ENCODE measurements around the gene BMPR1B. TPM values are rescaled to one million over a fixed set of nuclear protein-coding genes. Genes with fewer than 3 reads are reported as not detected.
A peak's percentile ranks its signal among the peaks of the same experiment; 100 is the strongest.
"Not testable (repeated sequence)": the region's sequence is repeated elsewhere in the genome, so short reads cannot be mapped to it uniquely, and the experiment has no call there.

BMPR1B gene
- total RNA-seq, 1 experiment from 2014 or later, result 0.35 TPM

GRCh38 chr4:95129821-95130311 is 372.1 kb downstream of the BMPR1B start:
- Histone ChIP-seq H4K20me1 (ENCODE audit: control insufficient read depth, insufficient read depth, insufficient read length) (no peaks in the 10 kb centered on the region), H3K4me1 (ENCODE audit: insufficient read depth, low read length) (no peaks in the 10 kb centered on the region), H4K8ac (replicated peaks; ENCODE audit: insufficient read length, low read depth, low read length) (no peak overlapping the region), H4K91ac (ENCODE audit: insufficient read length, low read depth, low read length) (no peak overlapping the region), H3K9ac (ENCODE audit: extremely low read depth, insufficient read length, low read length) (no peak overlapping the region), H2BK120ac (ENCODE audit: low read depth, low read length, poor library complexity, severe bottlenecking) (no peak overlapping the region), H3T11ph (ENCODE audit: low read length) (no peak overlapping the region), H3K18ac (ENCODE audit: insufficient read length, low read depth, low read length) (no peak overlapping the region), H3K23me2 (ENCODE audit: insufficient read length, low read depth, low read length, poor library complexity, severe bottlenecking) (no peaks in the 10 kb centered on the region), H2AFZ (ENCODE audit: low read length) (no peak overlapping the region), H2BK20ac (ENCODE audit: low read depth, low read length, poor library complexity, severe bottlenecking) (no peak overlapping the region), H3K27ac (ENCODE audit: insufficient read length, low read depth, low read length) (no peak overlapping the region), H4K5ac (ENCODE audit: insufficient read length, low read depth, low read length) (no peak overlapping the region), H2AK5ac (ENCODE audit: insufficient read length, low read length) (no peak overlapping the region), H3K56ac (ENCODE audit: insufficient read length, low read depth, low read length) (no peak overlapping the region), H3K14ac (ENCODE audit: insufficient read depth, low read length) (no peak overlapping the region), H2BK5ac (ENCODE audit: insufficient read length, low read length) (no peak overlapping the region), H2BK15ac (ENCODE audit: low read depth, low read length) (no peak overlapping the region), H3K79me1 (ENCODE audit: insufficient read depth, low read depth, low read length, poor library complexity, severe bottlenecking) (no peaks in the 10 kb centered on the region), H3K79me2 (ENCODE audit: insufficient read depth, low read length) (no peaks in the 10 kb centered on the region), H3K23ac (ENCODE audit: insufficient read length, low read depth, low read length) (peak overlapping the region; percentile 49), H2BK12ac (ENCODE audit: insufficient read length, low read depth, low read length) (no peak overlapping the region), H3K9me3 (ENCODE audit: control insufficient read depth, low read depth, low read length) (no peaks in the 10 kb centered on the region), H3K4me2 (ENCODE audit: insufficient read depth, insufficient read length, low read length) (no peak overlapping the region), H3K27me3 (ENCODE audit: insufficient read depth, low read length) (no peaks in the 10 kb centered on the region), H3K4ac (ENCODE audit: low read depth, low read length) (no peak overlapping the region)
- Mint-ChIP-seq H3K4me3 (no peak overlapping the region), H3K4me1 (no peaks in the 10 kb centered on the region), H3K9me3 (peaks cover 2 to 6% of the 10 kb centered on the region in 2 experiments; a peak in 2 of 5 replicates), H3K36me3 (ENCODE audit: insufficient read depth in 1 of 3, low read depth in 3 of 3) (no peaks in the 10 kb centered on the region; a peak in 1 of 7 replicates), H3K27me3 (ENCODE audit: low read depth) (no peaks in the 10 kb centered on the region), H3K27ac (no peak overlapping the region)
- TF ChIP-seq CTCF (conservative IDR thresholded peaks at IDR 0.05), result no peak
- WGBS (ENCODE audit: extremely low coverage, insufficient read length, low lambda C conversion rate), result no CpG with 5 or more reads among the region's 7 CpGs
- no peak for DNase-seq

- not testable (repeated sequence) for H3K4me3 Mint-ChIP-seq; H3K36me3 Mint-ChIP-seq (ENCODE audit: insufficient read depth in 1 of 3, low read depth in 3 of 3); H2AK5ac ChIP-seq (ENCODE audit: insufficient read length, low read length); H2AFZ ChIP-seq (ENCODE audit: low read length); H3K27ac Mint-ChIP-seq; H4K8ac ChIP-seq (replicated peaks; ENCODE audit: insufficient read length, low read depth, low read length); H3K18ac ChIP-seq (ENCODE audit: insufficient read length, low read depth, low read length); H2BK120ac ChIP-seq (ENCODE audit: low read depth, low read length, poor library complexity, severe bottlenecking); H3K23ac ChIP-seq (ENCODE audit: insufficient read length, low read depth, low read length); H3K56ac ChIP-seq (ENCODE audit: insufficient read length, low read depth, low read length); H3K14ac ChIP-seq (ENCODE audit: insufficient read depth, low read length); H4K5ac ChIP-seq (ENCODE audit: insufficient read length, low read depth, low read length); H3K23me2 ChIP-seq (ENCODE audit: insufficient read length, low read depth, low read length, poor library complexity, severe bottlenecking); H3K4me2 ChIP-seq (ENCODE audit: insufficient read depth, insufficient read length, low read length); H3K9ac ChIP-seq (ENCODE audit: extremely low read depth, insufficient read length, low read length); H3K4ac ChIP-seq (ENCODE audit: low read depth, low read length); H3K27ac ChIP-seq (ENCODE audit: insufficient read length, low read depth, low read length); H2BK12ac ChIP-seq (ENCODE audit: insufficient read length, low read depth, low read length); H3K79me1 ChIP-seq (ENCODE audit: insufficient read depth, low read depth, low read length, poor library complexity, severe bottlenecking); H4K91ac ChIP-seq (ENCODE audit: insufficient read length, low read depth, low read length); H3K27me3 Mint-ChIP-seq (ENCODE audit: low read depth); H3K9me3 ChIP-seq (ENCODE audit: control insufficient read depth, low read depth, low read length); H4K20me1 ChIP-seq (ENCODE audit: control insufficient read depth, insufficient read depth, insufficient read length); DNase-seq; H3K27me3 ChIP-seq (ENCODE audit: insufficient read depth, low read length); H2BK15ac ChIP-seq (ENCODE audit: low read depth, low read length); H2BK5ac ChIP-seq (ENCODE audit: insufficient read length, low read length); H3K79me2 ChIP-seq (ENCODE audit: insufficient read depth, low read length); H3K4me1 ChIP-seq (ENCODE audit: insufficient read depth, low read length); H3K4me1 Mint-ChIP-seq; H2BK20ac ChIP-seq (ENCODE audit: low read depth, low read length, poor library complexity, severe bottlenecking); H3T11ph ChIP-seq (ENCODE audit: low read length)
- H3K9me3 Mint-ChIP-seq, result peaks cover 20 to 21% of the 10 kb centered on the region in 2 experiments
- no CpG with 5 or more reads among the region's 4 CpGs for WGBS (ENCODE audit: extremely low coverage, insufficient read length, low lambda C conversion rate)
Observed at GRCh38 chr4:95134016-95134415, 376.3 kb downstream of the BMPR1B start.

All from H9 (cell line).